ENCODE data around the gene RAPGEF5.

GRCh38 chr7:22332461-22332870 is 24.5 kb downstream of the RAPGEF5 start:
- TF ChIP-seq EZH2 (IDR thresholded peaks at IDR 0.05; ENCODE audit: insufficient read depth, poor library complexity, severe bottlenecking) (no peak), EZH2phosphoT487 (IDR thresholded peaks at IDR 0.05; ENCODE audit: insufficient read depth, low read depth) (no peak)
